IPS-NIHi7 (cell line): ENCODE results near the gene SDF4.
"Not testable (repeated sequence)": the region's sequence is repeated elsewhere in the genome, so short reads cannot be mapped to it uniquely, and the experiment has no call there.

Source experiments
- DNase-seq: peaks from one replicate; pipeline ENCODE4 v3.0.0; 2012; ENCODE audit warnings: mixed read lengths; ENCODE audit errors: extremely low spot score

SDF4 gene

GRCh38 chr1:1259951-1260600 is 28.3 kb upstream of the SDF4 start:
- DNase-seq, result no peak

GRCh38 chr1:1259540-1259939 is 27.7 kb upstream of the SDF4 start:
- DNase-seq, result no peak

DNA sequence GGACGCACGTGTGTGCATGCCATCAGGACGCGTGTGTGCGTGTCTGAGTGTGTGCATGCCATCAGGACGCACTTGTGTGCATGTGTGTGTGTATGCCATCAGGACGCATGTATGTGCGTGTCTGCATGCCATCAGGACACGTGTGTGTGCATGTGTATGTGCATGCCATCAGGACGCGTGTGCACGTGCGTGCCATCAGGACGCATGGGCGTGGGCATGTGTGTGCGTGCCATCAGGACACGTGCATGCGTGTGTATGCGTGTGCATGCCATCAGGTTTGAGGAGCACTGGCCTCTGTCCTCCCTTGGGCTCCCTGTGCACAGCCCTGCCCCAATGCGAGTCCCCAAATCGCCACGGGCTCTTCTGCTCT is 27.3 kb upstream of the SDF4 start:
- no peak for DNase-seq

DNA sequence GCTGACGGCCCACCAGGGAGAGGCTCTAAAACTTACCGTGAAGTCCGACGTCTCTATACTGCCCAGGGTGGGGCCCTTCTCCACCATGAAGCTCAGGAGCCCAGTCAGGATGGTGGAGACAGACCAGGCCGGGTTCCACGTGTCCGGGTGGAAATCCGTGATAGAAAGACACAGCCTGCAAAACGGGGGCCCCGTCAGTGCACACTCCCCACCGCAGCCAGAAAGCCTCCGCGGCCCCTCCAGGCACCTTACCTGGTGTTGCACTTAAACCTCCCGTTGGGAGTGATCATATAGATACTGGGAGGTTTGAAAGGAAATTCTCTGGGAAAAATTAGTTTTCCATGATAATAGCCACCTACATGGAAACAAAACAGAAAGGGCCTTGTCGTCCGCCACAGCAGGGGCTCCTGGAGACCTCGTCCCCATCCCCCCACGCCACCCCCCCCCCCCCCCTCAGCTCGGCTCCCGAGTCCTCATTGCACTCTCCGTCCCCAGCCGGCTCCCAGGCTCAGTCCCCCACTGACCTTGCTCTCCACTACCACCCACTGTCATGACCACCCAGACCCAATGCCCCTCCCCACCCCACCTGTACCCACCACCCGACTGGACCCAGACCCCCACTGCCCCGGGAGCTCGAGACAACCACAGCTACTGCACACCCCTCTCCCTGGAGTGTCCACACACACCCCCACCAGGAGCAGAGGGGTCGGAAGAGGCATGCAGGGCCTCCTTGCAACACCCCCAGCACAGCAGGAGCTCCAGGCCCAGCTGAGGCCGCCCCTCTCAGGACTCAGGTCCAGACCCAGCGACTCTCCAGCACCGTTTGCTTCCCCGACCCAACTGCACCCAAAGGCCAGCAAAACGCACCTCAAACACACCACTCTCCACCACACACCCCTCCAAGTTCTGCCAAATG is 25.4 kb upstream of the SDF4 start:
- DNase-seq, result no peak

- DNase-seq, result no peak
Observed at GRCh38 chr1:1255611-1256010, 23.8 kb upstream of the SDF4 start.

DNA sequence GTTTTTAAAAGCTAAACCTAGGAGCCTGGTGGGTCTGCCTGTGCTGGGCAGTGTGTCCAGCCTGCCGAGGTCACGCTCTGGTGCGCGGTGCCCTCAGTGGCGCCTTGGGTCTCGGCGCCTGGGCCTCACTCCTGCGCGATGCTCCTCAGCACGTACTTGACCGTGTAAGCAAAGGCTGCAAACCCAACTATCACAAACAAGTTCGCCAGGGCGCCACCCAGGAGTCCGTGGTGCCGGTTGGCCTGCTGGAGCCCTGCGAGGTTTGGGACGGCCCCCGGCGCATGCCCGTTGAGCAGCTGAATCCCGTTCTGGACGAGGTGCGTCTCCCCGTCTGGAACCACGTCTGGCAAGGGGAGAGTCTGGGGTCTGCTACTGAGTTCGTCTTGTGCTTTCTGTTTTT is 23.3 kb upstream of the SDF4 start:
- DNase-seq, result no peak

DNA sequence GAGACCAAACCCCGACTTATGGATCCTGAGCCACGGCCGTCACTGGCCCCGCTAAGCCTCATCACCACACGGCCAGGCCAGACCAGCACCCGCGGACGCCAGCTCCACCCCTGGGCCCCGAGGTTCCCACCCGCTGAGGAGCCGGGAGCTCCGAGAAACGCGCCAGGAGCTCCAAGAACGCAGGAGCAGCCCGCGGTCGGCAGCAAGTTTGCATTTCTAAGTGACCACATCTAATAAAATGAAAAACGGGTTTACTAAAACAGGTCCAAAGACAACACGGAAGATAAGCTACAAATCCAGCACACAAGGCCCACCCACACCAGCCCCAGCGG is 22.8 kb upstream of the SDF4 start:
- DNase-seq, result no peak

DNA sequence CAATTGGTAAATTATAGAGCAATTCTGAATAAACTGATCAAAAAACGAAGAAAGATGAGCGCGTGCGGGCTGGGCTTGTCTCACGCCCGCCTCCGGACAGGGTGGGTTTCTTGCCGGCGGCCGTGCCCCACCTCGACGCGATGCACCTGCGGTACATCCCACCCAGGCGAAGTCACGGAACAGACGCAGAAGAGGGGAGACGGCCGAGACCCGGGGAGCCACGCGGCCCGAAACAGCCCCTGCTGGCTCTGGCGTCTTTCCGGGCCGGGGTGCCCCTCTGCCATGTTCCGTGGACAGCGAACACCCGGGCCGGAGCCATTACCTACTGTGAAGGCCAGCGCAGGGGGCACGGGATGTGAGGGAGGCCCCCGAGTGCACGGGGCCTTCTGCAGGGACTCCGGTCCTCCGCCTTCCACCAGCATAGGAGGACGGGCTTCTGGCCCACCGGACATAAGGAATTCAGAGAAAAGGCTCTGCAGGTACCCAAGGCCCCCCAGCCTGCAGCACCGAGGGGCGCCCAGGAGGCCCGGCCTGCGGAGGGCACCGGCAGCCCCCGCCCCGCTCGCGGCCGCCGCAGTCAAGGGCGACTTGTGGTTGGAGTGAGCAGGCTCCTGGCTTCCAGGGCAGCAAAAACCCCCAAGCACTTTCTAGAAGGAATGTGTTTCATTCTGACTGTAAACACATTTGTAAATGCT is 22.3 kb upstream of the SDF4 start:
- DNase-seq, result no peak

GRCh38 chr1:1253314-1253713 is 21.5 kb upstream of the SDF4 start:
- DNase-seq, result no peak

DNA sequence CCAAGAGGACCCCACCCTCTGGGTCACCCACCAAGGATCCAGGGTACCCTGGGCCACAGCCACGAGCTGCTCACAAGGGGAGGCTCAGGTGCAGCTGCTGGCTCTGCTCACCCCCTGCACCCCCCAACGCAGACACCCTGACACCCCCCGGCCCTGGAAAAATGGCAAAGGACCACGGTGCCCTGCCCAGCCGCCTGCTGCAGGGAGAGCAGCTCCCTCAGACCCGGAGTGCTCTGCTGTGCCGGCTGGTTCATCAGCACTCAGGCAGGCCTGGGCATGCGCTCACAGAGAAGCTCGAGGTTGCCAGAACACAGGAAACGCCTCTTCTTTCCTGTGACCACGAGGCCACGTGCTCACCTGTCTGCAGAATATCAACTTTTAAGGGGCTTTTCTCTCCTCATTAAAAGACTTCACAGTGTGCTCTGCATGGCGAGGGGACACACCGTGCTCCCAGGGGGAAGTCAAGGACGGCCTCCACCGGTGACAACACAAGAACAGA is 19.0 kb upstream of the SDF4 start:
- DNase-seq, result no peak

GRCh38 chr1:1248009-1248913 is 16.5 kb upstream of the SDF4 start:
- not testable (repeated sequence) for DNase-seq

GRCh38 chr1:1247341-1247913 is 15.6 kb upstream of the SDF4 start:
- no peak for DNase-seq

DNA sequence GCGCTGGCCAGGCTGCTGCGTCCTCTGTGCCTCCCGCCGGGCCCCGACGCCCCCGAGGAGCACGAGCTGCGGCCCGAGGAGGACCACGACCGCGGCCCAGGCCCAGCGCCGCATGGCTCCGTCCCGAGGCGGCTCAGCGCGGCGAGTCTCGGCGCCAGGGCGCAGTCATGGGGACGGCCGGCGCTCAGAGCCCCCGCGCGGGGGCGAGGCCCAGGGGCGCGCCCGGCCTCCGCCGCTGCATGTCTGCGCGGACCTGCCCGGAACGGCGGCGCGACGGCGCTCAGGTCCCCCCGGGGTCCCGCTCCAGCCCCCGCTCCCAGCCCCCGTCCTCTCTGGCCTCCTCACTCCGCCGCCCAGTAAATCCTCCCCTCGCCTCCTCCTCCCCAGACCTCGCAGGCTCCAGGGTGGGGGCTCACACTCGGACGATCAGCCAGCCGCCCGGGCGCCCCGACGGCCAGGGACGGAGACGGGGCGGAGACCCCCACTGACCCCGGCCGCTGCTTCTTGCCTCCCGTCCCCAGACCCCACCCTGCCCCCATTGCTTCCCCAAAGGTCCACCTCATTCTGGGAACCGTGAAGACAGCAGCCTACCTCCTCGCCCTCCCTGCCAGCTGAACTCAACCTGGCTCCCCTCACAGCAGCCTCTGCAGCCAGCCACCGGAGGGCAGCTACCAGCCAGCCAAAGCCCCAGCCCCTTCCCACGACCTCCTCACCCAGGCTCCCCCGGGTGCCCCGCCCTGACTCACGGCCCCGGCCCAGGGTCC is 15.0 kb upstream of the SDF4 start, which contains the start of gene C1QTNF12:
C1QTNF12 (minus strand) TSS at position 146 of the 764 bp plus-strand sequence; CDS start at position 114, 32 bp downstream.
- DNase-seq, result peak; percentile 71

DNA sequence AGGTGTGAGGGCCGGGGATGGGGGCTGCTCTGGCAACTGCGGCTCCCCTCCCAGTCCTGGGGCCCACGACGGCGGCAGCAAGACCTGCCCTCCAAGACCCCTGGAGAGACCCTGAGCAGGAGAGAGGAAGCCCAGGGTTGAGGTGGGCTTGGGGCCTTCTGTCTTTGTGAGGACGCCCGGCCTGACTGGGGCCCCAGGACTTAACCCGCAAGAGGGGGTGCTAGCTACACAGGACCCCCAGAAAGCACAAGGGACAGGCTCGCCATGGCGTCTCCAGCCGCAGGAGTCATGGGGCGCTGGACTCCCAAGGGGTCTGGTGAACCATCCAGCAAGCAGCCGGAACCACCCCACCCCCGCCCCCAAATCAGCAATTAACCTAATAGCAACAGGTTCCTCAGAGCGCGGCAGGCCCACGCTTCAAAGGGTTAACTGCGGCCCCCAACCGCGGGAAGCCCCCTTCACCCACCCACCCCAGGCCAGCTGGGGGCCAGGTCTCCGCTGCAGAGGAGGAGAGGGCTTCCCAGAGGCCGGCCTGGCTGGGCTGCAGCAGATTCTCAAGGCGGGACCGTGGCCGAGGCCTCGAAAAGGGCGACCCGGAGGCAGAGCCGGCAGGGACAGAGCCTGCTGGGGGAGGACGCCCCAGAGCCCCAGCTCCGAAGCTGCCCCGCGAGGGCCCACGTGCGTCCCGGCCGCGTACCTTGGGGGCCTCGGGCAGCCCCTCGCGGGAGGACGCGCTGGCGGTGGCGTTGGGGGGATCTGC is 14.2 kb upstream of the SDF4 start:
- no peak for DNase-seq

GRCh38 chr1:1245178-1245816 is 13.5 kb upstream of the SDF4 start:
- DNase-seq, result no peak

- DNase-seq, result no peak
Observed at GRCh38 chr1:1244192-1244811, 12.5 kb upstream of the SDF4 start.

GRCh38 chr1:1243807-1244191 is 12.0 kb upstream of the SDF4 start:
- no peak for DNase-seq

- no peak for DNase-seq
Observed at GRCh38 chr1:1243266-1243660, 11.5 kb upstream of the SDF4 start.
